ENCODE results near the gene IL15RA.

IL15RA gene

DNA sequence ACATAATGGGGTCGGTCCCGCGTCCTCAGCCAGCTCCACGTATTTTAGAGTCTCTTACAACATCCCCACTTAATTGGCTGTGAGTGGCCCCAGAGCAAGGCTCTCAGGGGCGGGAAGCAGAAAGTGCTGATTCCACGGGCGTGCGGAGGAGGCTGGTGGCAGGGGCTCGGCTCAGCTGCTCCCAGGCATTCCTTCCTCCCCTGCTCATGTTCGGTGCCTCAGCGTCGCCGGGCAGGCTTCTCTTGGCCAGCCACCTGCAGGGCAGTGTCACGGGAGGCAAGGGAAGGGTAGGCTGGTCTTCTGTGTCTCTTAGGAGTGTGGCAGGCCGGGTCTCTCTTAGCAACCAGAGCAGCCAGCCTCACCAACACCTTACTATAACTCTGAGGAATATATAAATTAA is 33.8 kb downstream of the IL15RA start:
- no CpG with 5 or more reads among the region's 15 CpGs for WGBS (ENCODE audit: insufficient coverage, insufficient read length)
- H3K9me3 ChIP-seq (ENCODE audit: control insufficient read depth, insufficient read depth, low read length), result no peaks in the 10 kb centered on the region
- no peak overlapping the region for H3K27ac ChIP-seq (ENCODE audit: low read length)
- H3K36me3 ChIP-seq (ENCODE audit: control insufficient read depth, insufficient read depth, low read length), result no peaks in the 10 kb centered on the region
- no peak overlapping the region for H3K4me3 ChIP-seq (ENCODE audit: low read length)
- H3K27me3 ChIP-seq (ENCODE audit: control insufficient read depth, insufficient read depth, low read length), result no peaks in the 10 kb centered on the region
- H3K4me1 ChIP-seq (ENCODE audit: control insufficient read depth, insufficient read depth, low read length), result peaks cover 3% of the 10 kb centered on the region; the same call in 1 of the 2 replicates
- DNase-seq (ENCODE audit: low read depth, low spot score), result no peak

DNA sequence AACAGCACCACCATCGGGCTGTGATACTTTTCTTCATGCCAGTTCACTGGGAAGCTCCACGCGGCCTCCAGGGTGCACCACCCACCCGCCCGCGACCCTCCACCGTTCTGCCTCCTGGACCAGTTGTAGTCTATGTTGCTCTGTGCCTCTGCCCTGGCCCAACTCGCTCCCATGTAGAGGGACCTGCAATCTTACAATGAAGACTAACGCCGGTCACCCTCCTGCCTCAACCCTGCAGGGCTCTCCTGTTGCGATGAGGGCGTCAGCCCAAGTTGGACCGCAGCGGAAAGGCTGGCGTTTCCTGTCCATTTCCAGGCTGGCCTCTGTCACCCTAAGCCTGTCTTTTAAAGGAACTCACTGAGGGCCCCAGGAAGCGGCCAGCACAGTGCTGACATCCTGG is 34.9 kb downstream of the IL15RA start:
- H3K36me3 ChIP-seq (ENCODE audit: control insufficient read depth, insufficient read depth, low read length), result peaks cover 3% of the 10 kb centered on the region; the same call in 1 of the 2 replicates
- WGBS (ENCODE audit: insufficient coverage, insufficient read length), result no CpG with 5 or more reads among the region's 16 CpGs
- H3K27me3 ChIP-seq (ENCODE audit: control insufficient read depth, insufficient read depth, low read length), result no peaks in the 10 kb centered on the region
- H3K9me3 ChIP-seq (ENCODE audit: control insufficient read depth, insufficient read depth, low read length), result no peaks in the 10 kb centered on the region
- no peak overlapping the region for H3K4me3 ChIP-seq (ENCODE audit: low read length)
- no peak for DNase-seq (ENCODE audit: low read depth, low spot score)
- peaks cover 3% of the 10 kb centered on the region; the same call in 1 of the 2 replicates for H3K4me1 ChIP-seq (ENCODE audit: control insufficient read depth, insufficient read depth, low read length)
- no peak overlapping the region for H3K27ac ChIP-seq (ENCODE audit: low read length)

DNA sequence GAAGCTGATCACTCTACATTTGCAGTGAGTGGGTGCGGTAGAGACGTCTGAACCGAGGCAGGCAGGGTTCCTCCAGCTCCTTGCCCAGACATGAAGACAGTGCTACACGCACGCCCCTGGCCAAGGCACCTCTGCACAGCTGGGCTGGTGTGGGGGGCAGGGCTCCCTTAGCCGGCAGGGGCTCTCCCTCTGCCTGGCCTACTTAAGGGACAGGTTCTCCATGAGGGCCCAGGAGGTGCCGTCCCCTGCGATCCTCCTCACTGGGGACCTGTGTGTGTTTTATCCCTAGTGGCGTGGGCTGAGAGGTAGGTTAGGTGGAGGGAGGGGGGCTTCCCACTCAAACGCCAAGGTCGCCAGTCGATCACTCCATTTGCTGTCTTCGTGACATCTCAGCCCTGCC is 35.3 kb downstream of the IL15RA start:
- no CpG with 5 or more reads among the region's 13 CpGs for WGBS (ENCODE audit: insufficient coverage, insufficient read length)
- Histone ChIP-seq H3K27me3 (ENCODE audit: control insufficient read depth, insufficient read depth, low read length) (no peaks in the 10 kb centered on the region), H3K4me3 (ENCODE audit: low read length) (no peak overlapping the region), H3K9me3 (ENCODE audit: control insufficient read depth, insufficient read depth, low read length) (no peaks in the 10 kb centered on the region), H3K36me3 (ENCODE audit: control insufficient read depth, insufficient read depth, low read length) (peaks cover 6% of the 10 kb centered on the region; the same call in 1 of the 2 replicates), H3K4me1 (ENCODE audit: control insufficient read depth, insufficient read depth, low read length) (peaks cover 3% of the 10 kb centered on the region; the same call in 1 of the 2 replicates), H3K27ac (ENCODE audit: low read length) (no peak overlapping the region)
- no peak for DNase-seq (ENCODE audit: low read depth, low spot score)

DNA sequence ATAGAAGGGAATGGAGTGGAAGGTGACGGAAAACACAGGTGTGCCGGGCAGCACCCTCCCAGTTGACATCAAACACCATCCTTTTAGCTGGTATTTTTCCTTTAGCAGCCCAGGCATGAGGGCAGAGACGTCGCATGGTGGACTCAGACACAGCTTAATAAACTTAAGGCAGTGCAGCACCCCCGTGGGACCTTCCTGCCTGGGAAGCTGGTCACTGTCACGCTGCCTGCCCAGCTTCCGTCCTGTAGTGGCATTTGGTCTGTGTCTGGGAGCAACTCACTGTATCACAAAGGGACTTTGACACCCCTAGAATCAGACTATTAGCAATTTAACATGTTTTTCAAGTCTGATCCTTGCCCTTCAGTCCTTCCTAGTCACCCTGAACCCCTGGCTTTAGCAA is 35.8 kb downstream of the IL15RA start:
- Histone ChIP-seq H3K4me1 (ENCODE audit: control insufficient read depth, insufficient read depth, low read length) (peaks cover 3% of the 10 kb centered on the region; the same call in 1 of the 2 replicates), H3K27ac (ENCODE audit: low read length) (no peak overlapping the region), H3K27me3 (ENCODE audit: control insufficient read depth, insufficient read depth, low read length) (no peaks in the 10 kb centered on the region), H3K9me3 (ENCODE audit: control insufficient read depth, insufficient read depth, low read length) (no peaks in the 10 kb centered on the region), H3K4me3 (ENCODE audit: low read length) (no peak overlapping the region), H3K36me3 (ENCODE audit: control insufficient read depth, insufficient read depth, low read length) (peaks cover 9% of the 10 kb centered on the region)
- DNase-seq (ENCODE audit: low read depth, low spot score), result no peak
- WGBS (ENCODE audit: insufficient coverage, insufficient read length), result no CpG with 5 or more reads among the region's 7 CpGs

DNA sequence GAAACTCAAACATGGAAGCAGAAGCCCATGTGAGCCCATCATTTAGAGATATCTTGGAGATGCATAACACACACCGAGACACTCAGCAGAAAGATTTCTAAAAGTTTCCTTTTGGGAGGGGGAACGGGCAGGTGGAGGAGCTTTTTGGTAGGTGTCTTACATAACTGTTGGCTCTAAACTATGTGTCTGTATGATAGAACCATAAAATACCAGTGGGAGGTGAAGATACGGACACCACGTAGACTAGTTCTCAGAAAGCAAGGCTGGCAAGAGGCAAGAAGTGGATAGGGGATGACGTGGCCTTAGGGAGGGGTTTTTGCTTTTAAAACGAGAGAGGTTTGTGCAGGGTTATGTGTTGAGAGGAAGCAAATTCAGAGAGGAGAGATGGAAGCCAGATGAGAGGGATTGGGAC is 36.5 kb downstream of the IL15RA start:
- Histone ChIP-seq H3K4me3 (ENCODE audit: low read length) (no peak overlapping the region), H3K4me1 (ENCODE audit: control insufficient read depth, insufficient read depth, low read length) (peaks cover 3% of the 10 kb centered on the region; the same call in 1 of the 2 replicates), H3K27ac (ENCODE audit: low read length) (no peak overlapping the region), H3K9me3 (ENCODE audit: control insufficient read depth, insufficient read depth, low read length) (no peaks in the 10 kb centered on the region), H3K36me3 (ENCODE audit: control insufficient read depth, insufficient read depth, low read length) (peaks cover 14% of the 10 kb centered on the region), H3K27me3 (ENCODE audit: control insufficient read depth, insufficient read depth, low read length) (no peaks in the 10 kb centered on the region)
- no CpG with 5 or more reads among the region's 6 CpGs for WGBS (ENCODE audit: insufficient coverage, insufficient read length)
- DNase-seq (ENCODE audit: low read depth, low spot score), result no peak

DNA sequence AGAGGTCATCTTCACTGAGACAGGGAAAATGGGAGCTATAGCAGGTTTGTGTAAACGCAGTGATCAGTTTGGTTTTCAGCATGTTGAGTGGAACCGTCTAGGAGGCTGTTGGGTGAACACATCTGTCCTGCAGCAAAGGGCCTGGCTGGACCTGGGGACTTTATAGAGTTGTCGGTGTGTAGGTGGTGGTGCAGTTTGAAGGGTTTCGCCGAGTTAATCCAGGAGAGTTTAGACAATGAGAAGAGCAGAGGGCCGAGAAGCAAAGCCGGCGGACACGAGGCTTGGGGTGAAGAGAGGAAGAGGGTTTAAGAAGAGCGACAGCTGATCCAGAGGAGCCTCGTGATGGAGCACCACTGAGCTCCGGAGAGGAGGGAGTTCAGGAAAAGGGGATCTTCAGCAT is 39.1 kb downstream of the IL15RA start:
- WGBS (ENCODE audit: insufficient coverage, insufficient read length), result no CpG with 5 or more reads among the region's 12 CpGs
- DNase-seq (ENCODE audit: low read depth, low spot score), result no peak
- Histone ChIP-seq H3K36me3 (ENCODE audit: control insufficient read depth, insufficient read depth, low read length) (peaks cover 17% of the 10 kb centered on the region), H3K27ac (ENCODE audit: low read length) (no peak overlapping the region), H3K9me3 (ENCODE audit: control insufficient read depth, insufficient read depth, low read length) (no peaks in the 10 kb centered on the region), H3K27me3 (ENCODE audit: control insufficient read depth, insufficient read depth, low read length) (no peaks in the 10 kb centered on the region), H3K4me1 (ENCODE audit: control insufficient read depth, insufficient read depth, low read length) (no peaks in the 10 kb centered on the region; the same call in 1 of the 2 replicates), H3K4me3 (ENCODE audit: low read length) (no peak overlapping the region)

DNA sequence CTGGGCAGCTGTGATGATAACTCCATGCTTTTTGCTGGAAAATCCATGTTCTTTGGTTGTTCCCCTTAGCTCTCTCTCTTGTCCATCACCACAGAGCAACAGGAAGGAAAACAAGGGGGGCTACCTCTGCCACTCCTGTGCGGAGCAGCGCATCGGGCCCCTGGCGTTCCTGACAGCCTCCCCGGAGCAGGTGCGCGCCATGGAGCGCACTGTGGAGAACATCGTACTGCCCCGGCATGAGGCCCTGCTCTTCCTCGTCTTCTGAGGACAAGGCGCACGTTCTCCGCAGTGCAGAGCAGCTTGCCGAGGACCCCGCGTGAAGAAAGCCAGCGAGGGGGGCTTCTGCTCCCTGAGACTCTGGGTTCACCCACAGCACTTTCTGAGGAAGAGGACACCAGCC is 40.3 kb downstream of the IL15RA start:
- Histone ChIP-seq H3K27ac (ENCODE audit: low read length) (no peak overlapping the region), H3K4me1 (ENCODE audit: control insufficient read depth, insufficient read depth, low read length) (no peaks in the 10 kb centered on the region; the same call in 1 of the 2 replicates), H3K4me3 (ENCODE audit: low read length) (no peak overlapping the region), H3K36me3 (ENCODE audit: control insufficient read depth, insufficient read depth, low read length) (peaks cover 17% of the 10 kb centered on the region), H3K27me3 (ENCODE audit: control insufficient read depth, insufficient read depth, low read length) (no peaks in the 10 kb centered on the region), H3K9me3 (ENCODE audit: control insufficient read depth, insufficient read depth, low read length) (no peaks in the 10 kb centered on the region)
- WGBS (ENCODE audit: insufficient coverage, insufficient read length), result no CpG with 5 or more reads among the region's 18 CpGs
- DNase-seq (ENCODE audit: low read depth, low spot score), result no peak

DNA sequence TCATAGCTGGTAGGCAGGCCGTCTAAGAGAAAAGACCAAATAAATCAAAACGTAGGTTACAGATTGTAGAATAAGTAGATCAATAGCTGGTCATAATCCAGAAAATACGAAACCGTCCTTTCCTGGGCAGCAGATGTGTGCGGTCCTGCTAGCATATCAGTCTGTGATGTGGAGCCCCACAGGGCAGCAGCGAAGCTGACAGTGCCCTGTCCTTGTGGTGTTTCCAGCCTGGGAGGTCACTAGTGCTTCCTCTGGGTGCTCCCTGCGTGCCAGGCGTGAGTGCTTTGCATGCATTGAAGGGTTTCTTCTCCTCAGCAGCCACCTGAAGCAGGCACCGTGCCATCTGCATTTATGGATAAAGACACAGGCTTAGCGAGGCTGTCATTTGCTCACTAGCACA is 41.7 kb downstream of the IL15RA start:
- no peak overlapping the region for H3K27ac ChIP-seq (ENCODE audit: low read length)
- peaks cover 17% of the 10 kb centered on the region for H3K36me3 ChIP-seq (ENCODE audit: control insufficient read depth, insufficient read depth, low read length)
- no peaks in the 10 kb centered on the region; the same call in 1 of the 2 replicates for H3K4me1 ChIP-seq (ENCODE audit: control insufficient read depth, insufficient read depth, low read length)
- no peak overlapping the region for H3K4me3 ChIP-seq (ENCODE audit: low read length)
- H3K27me3 ChIP-seq (ENCODE audit: control insufficient read depth, insufficient read depth, low read length), result no peaks in the 10 kb centered on the region
- no peak for DNase-seq (ENCODE audit: low read depth, low spot score)
- no CpG with 5 or more reads among the region's 10 CpGs for WGBS (ENCODE audit: insufficient coverage, insufficient read length)
- no peaks in the 10 kb centered on the region for H3K9me3 ChIP-seq (ENCODE audit: control insufficient read depth, insufficient read depth, low read length)

DNA sequence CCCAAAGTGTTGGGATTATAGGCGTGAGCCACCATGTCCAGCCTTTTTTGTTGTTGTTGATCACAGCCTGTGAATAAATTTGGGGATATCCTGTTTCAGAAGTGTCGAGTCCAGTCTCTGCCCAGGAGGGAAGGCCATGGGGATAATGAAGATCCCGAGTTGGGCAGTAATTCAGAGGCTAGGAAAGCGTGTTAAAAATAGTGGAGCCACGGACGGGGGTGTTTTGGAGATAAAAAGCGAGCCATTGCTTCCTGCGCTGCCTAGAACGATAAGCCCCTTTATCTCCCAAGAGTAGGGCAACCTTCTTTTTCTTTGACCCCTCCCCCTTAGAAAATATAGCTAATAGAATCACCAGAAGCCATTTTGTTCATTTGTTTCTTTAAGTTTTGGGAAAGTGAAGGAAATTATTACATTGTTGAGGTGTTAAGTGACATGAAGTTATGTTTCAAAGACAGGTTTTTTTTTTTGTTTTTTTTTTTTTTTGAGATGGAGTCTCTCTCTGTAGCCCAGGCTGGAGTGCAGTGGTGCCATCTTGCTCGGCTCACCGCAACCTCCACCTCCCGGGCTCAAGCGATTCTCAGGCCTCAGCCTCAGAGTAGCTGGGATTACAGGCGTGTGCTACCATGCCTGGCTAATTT is 43.3 kb downstream of the IL15RA start:
- no peak overlapping the region for H3K27ac ChIP-seq (ENCODE audit: low read length)
- no peaks in the 10 kb centered on the region for H3K27me3 ChIP-seq (ENCODE audit: control insufficient read depth, insufficient read depth, low read length)
- WGBS (ENCODE audit: insufficient coverage, insufficient read length), result no CpG with 5 or more reads among the region's 14 CpGs
- H3K4me3 ChIP-seq (ENCODE audit: low read length), result no peak overlapping the region
- no peaks in the 10 kb centered on the region; the same call in 1 of the 2 replicates for H3K4me1 ChIP-seq (ENCODE audit: control insufficient read depth, insufficient read depth, low read length)
- no peak for DNase-seq (ENCODE audit: low read depth, low spot score)
- peaks cover 20% of the 10 kb centered on the region for H3K36me3 ChIP-seq (ENCODE audit: control insufficient read depth, insufficient read depth, low read length)
- H3K9me3 ChIP-seq (ENCODE audit: control insufficient read depth, insufficient read depth, low read length), result no peaks in the 10 kb centered on the region

DNA sequence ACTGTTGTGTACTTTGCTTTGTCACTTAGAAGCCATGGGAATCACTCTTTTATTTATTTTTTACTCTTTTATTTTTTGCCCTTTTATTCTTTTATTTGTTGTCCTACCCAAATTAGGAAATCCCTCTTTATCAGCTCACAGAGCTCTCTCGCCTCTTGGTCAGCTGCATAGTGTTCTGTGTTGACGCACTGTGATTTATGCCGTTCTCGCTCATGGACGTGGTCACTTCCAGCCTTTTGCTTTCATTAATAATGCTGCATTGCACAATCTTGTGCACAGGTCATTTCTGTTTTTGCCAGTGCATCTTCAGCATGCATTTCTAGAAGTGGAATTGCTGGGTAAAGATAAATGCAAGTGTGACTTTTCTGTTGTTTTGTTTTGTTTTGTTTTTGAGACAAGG is 45.0 kb downstream of the IL15RA start:
- no peaks in the 10 kb centered on the region; the same call in 1 of the 2 replicates for H3K4me1 ChIP-seq (ENCODE audit: control insufficient read depth, insufficient read depth, low read length)
- H3K9me3 ChIP-seq (ENCODE audit: control insufficient read depth, insufficient read depth, low read length), result no peaks in the 10 kb centered on the region
- H3K27ac ChIP-seq (ENCODE audit: low read length), result no peak overlapping the region
- H3K27me3 ChIP-seq (ENCODE audit: control insufficient read depth, insufficient read depth, low read length), result no peaks in the 10 kb centered on the region
- H3K36me3 ChIP-seq (ENCODE audit: control insufficient read depth, insufficient read depth, low read length), result peaks cover 24% of the 10 kb centered on the region
- DNase-seq (ENCODE audit: low read depth, low spot score), result no peak
- no peak overlapping the region for H3K4me3 ChIP-seq (ENCODE audit: low read length)
- no CpG with 5 or more reads among the region's 5 CpGs for WGBS (ENCODE audit: insufficient coverage, insufficient read length)

DNA sequence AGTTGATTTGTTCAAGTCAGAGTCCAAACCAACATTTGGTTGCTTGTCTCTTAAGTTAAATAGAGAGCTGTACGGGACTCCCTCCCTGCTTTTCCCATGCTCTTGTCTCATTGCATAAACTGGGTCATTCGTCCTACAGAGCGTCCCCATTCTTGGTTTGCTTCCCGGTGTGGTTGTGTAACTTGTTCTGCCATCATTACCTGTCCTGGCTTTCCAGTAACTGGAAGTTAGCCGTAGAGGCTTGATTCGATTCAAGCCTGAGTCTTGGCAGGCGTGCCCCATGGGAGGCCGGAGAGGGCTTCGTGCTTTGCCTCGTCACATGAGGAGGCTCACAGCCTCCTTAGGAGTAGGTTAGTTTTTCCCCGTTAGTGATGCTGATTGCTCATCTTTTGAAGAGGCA is 47.1 kb downstream of the IL15RA start:
- no peak overlapping the region for H3K4me3 ChIP-seq (ENCODE audit: low read length)
- H3K27me3 ChIP-seq (ENCODE audit: control insufficient read depth, insufficient read depth, low read length), result no peaks in the 10 kb centered on the region
- no peak overlapping the region for H3K27ac ChIP-seq (ENCODE audit: low read length)
- no peaks in the 10 kb centered on the region for H3K9me3 ChIP-seq (ENCODE audit: control insufficient read depth, insufficient read depth, low read length)
- H3K4me1 ChIP-seq (ENCODE audit: control insufficient read depth, insufficient read depth, low read length), result no peaks in the 10 kb centered on the region
- WGBS (ENCODE audit: insufficient coverage, insufficient read length), result no CpG with 5 or more reads among the region's 11 CpGs
- no peak for DNase-seq (ENCODE audit: low read depth, low spot score)
- H3K36me3 ChIP-seq (ENCODE audit: control insufficient read depth, insufficient read depth, low read length), result peaks cover 19% of the 10 kb centered on the region; the same call in 1 of the 2 replicates

Measured in iPS DF 6.9 (cell line).